GM12878 (cell line): ENCODE results near the gene GARNL3. TPM values are rescaled to one million over a fixed set of nuclear protein-coding genes. Genes with fewer than 3 reads are reported as not detected.

Source experiments
- ATAC-seq: fragments of 200-7000 bp; cut with Tn5 transposase; 3 replicates; pipeline ENCODE4 v1.9.1; 2020; ENCODE audit warnings: mild to moderate bottlenecking, moderate library complexity
- BruUV-seq: library from RNA; stranded (reverse); fragments of 400-500 nt; replicated peaks from 2 replicates; lab custom pipeline; 2021; lab: Mats Ljungman, UMichigan
- CTCF ChIA-PET: fragments of 300-600 bp; sonication (Branson Sonifier 250); formaldehyde crosslinking; extraction: SDS; loops from one replicate; lab custom pipeline; 2021; ENCODE audit warnings: inconsistent platforms; lab: Yijun Ruan, JAX
- POLR2A ChIA-PET: fragments of 350-600 bp; formaldehyde crosslinking; extraction: SDS; loops from one replicate; lab custom pipeline; 2021; ENCODE audit warnings: inconsistent platforms; lab: Charles Lee
- RAD21 ChIA-PET: fragments of 300-600 bp; sonication (Branson Sonifier 250); formaldehyde crosslinking; loops from one replicate; lab custom pipeline; 2023; ENCODE audit warnings: antibody characterized with exemption; ENCODE audit not compliant: unreplicated experiment; lab: Charles Lee
- SMC1A ChIA-PET: fragments of 300-600 bp; sonication (Branson Sonifier 250); formaldehyde crosslinking; loops from one replicate; lab custom pipeline; 2023; ENCODE audit not compliant: unreplicated experiment, uncharacterized antibody; lab: Charles Lee
- DNase-seq: peaks from one replicate; pipeline ENCODE4 v3.0.0-alpha.2; 2011; ENCODE audit warnings: low read depth, low spot score
- FAIRE-seq: peaks from 3 replicates; lab custom pipeline; 2011; peaks lifted over from hg19 to GRCh38; lab: Jason Lieb, UNC
- H2AFZ ChIP-seq: 2 replicates; pipeline ENCODE4 v1.6.0; 2011; ENCODE audit warnings: low read depth, low read length, control low read depth; ENCODE audit not compliant: control insufficient read depth
- H3K27ac ChIP-seq: 2 replicates; pipeline ENCODE4 v1.5.1; 2011; ENCODE audit warnings: control low read depth; ENCODE audit not compliant: control insufficient read depth, insufficient read depth
- H3K27me3 ChIP-seq, 2 experiments: replicated peaks in 1 of 2; 2 replicates each; pipeline versions ENCODE4 v1.6.0 to v1.6.1; 2011; ENCODE audit warnings: low read length in 1 of 2; ENCODE audit not compliant: control insufficient read depth in 2 of 2, insufficient read depth in 2 of 2
- H3K36me3 ChIP-seq, 2 experiments: 2 replicates each; pipeline ENCODE4 v1.5.1; 2011; ENCODE audit warnings: low read length in 1 of 2; ENCODE audit not compliant: control insufficient read depth in 2 of 2, insufficient read depth in 2 of 2
- H3K4me1 ChIP-seq: 2 replicates; pipeline ENCODE4 v1.6.1; 2011; ENCODE audit warnings: mild to moderate bottlenecking, low read length, moderate library complexity, mixed read lengths; ENCODE audit not compliant: control insufficient read depth, insufficient read depth
- H3K4me2 ChIP-seq: 2 replicates; pipeline ENCODE4 v1.6.0; 2011; ENCODE audit warnings: control low read depth; ENCODE audit not compliant: control insufficient read depth, insufficient read depth
- H3K4me3 ChIP-seq: fragments of 200-600 bp; sonication (generic); 2 replicates; pipeline ENCODE4 v1.5.1; 2016
- H3K79me2 ChIP-seq: 2 replicates; pipeline ENCODE4 v1.6.0; 2011; ENCODE audit warnings: low read length; ENCODE audit not compliant: control insufficient read depth, insufficient read depth
- H3K9ac ChIP-seq: 2 replicates; pipeline ENCODE4 v1.8.0; 2011; ENCODE audit warnings: low read length, control low read depth, mixed read lengths; ENCODE audit not compliant: control insufficient read depth, insufficient read depth
- H3K9me3 ChIP-seq: replicated peaks from 3 replicates; pipeline ENCODE4 v1.5.1; 2011; ENCODE audit warnings: mild to moderate bottlenecking, low read length; ENCODE audit not compliant: control insufficient read depth, insufficient read depth
- H4K20me1 ChIP-seq: 2 replicates; pipeline ENCODE4 v1.6.0; 2011; ENCODE audit not compliant: control insufficient read depth, insufficient read depth
- FOXK2 ChIP-seq: fragments of 450-650 bp; IDR thresholded peaks from 2 replicates; pipeline ENCODE4 v1.6.1; 2017; ENCODE audit warnings: mild to moderate bottlenecking, moderate library complexity
- FOXM1 ChIP-seq: IDR thresholded peaks from 2 replicates; pipeline ENCODE4 v1.6.1; 2012; ENCODE audit warnings: low read depth, mild to moderate bottlenecking, inconsistent platforms, low read length, moderate library complexity
- HDGF ChIP-seq: fragments of 450-650 bp; IDR thresholded peaks from 2 replicates; pipeline ENCODE4 v1.6.1; 2016; ENCODE audit warnings: antibody characterized with exemption
- IKZF1 ChIP-seq: fragments of 450-650 bp; conservative IDR thresholded peaks from 2 replicates; pipeline ENCODE4 v1.6.1; 2017; ENCODE audit warnings: antibody characterized with exemption, mild to moderate bottlenecking
- IKZF2 ChIP-seq, 2 experiments: fragments of 450-650 bp; IDR thresholded peaks; 2 replicates each; pipeline ENCODE4 v1.6.1; 2017; ENCODE audit warnings: mild to moderate bottlenecking in 2 of 2, moderate library complexity in 2 of 2
- NBN ChIP-seq: fragments of 450-650 bp; IDR thresholded peaks from 2 replicates; pipeline ENCODE4 v1.6.1; 2016
- POLR2AphosphoS5 ChIP-seq: IDR thresholded peaks from 2 replicates; pipeline ENCODE4 v1.6.1; 2011; ENCODE audit warnings: mild to moderate bottlenecking, low read length, inconsistent platforms
- RB1 ChIP-seq: fragments of 450-650 bp; formaldehyde crosslinking; IDR thresholded peaks from 2 replicates; pipeline ENCODE4 v1.6.1; 2017; ENCODE audit warnings: mild to moderate bottlenecking, borderline replicate concordance
- SIN3A ChIP-seq: IDR thresholded peaks from 2 replicates; pipeline ENCODE4 v1.6.1; 2012; ENCODE audit warnings: low read depth, low read length, improper control_type of control experiment
- SMAD5 ChIP-seq: IDR thresholded peaks from 2 replicates; pipeline ENCODE4 v1.6.1; 2016; ENCODE audit warnings: antibody characterized with exemption, low read depth
- WRNIP1 ChIP-seq: IDR thresholded peaks from 2 replicates; pipeline ENCODE4 v1.6.1; 2011; ENCODE audit warnings: low read depth, low read length, improper control_type of control experiment, borderline replicate concordance
- WGBS: methylation state at CpG from one replicate; pipeline ENCODE4 v1.1.6; 2016; ENCODE audit warnings: low lambda C conversion rate; ENCODE audit not compliant: insufficient replicate concordance, insufficient coverage; ENCODE audit errors: missing lambda C conversion rate; 5-methylcytosine and 5-hydroxymethylcytosine counted together
- in situ Hi-C: fragments of 300-500 bp; cut with MboI; formaldehyde crosslinking; loops from 9 replicates; pipeline ENCODE4 v1.14.3; 2018; ENCODE audit warnings: mixed read lengths
- intact Hi-C: fragments of 100-400 bp; cut with micrococcal nuclease; formaldehyde crosslinking; loops from one replicate; pipeline ENCODE4 v1.14.2; 2022; ENCODE audit not compliant: unreplicated experiment
- polyA plus RNA-seq, 11 experiments: library from polyadenylated mRNA; depleted of rRNA in 4 of 11; unstranded in 6 of 11; stranded (reverse) in 5 of 11; fragments of >200 nt; fragmentation: Nextera tagmentation in 4 of 11; fragmentation: Illumina TruSeq in 1 of 11; extraction: Ambion mirVana in 4 of 11; extraction: Trizol in 1 of 11; gene quantifications; 1 replicate in 1 of 11; 2 replicates in 10 of 11; pipeline versions ENCODE4 v1.2.1 to v1.2.3, GENCODE V29; 2011 to 2016; ENCODE audit warnings: inconsistent platforms in 2 of 11, missing spikeins in 2 of 11, low read depth in 1 of 11
- total RNA-seq, 4 experiments: library from RNA; depleted of rRNA in 3 of 4; stranded (reverse); fragments of >200 nt in 3 of 4; fragmentation: Illumina TruSeq in 1 of 4; extraction: Trizol in 1 of 4; gene quantifications; 2 replicates each; pipeline versions ENCODE4 v1.2.1 to v1.2.3, GENCODE V29; 2013 to 2021

The GARNL3 gene
- total and polyA plus RNA-seq, 10 of the 15 experiments (the other 5 are each of a cell fraction or from before 2014, with no cell fraction given) = 0.89 to 13.2 (median 6.3) TPM

DNA sequence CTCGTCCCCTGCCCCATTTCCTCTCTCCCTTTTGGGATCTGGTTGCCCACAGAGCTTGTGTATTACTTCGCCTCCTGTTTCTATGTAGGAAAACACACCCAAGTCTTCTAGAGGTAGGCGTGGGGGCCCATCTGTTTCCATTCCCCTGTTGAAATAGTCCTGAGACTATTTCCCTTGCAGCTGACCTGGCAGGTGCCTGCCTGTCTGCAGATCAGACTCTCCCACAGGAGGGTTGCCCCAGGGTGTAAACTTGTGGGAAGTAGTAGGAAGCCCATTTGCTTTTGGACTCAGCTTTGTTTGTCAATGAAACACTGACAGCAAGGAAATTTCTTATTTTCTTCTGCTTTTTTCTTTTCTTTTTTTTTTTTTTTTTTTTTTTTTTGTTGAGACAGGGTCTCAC is 16.3 kb upstream of the GARNL3 start:
- no peak overlapping the region for H3K9ac ChIP-seq
- ChIA-PET SMC1A (interaction anchor here (0.6 to 1.4 kb wide), 6 partner anchors 12 to 510 kb away, joined by 3 to 5 read pairs (median 3); no protein-coding TSS in a partner anchor), CTCF (interaction anchor here (0.7 to 2.4 kb wide), 3 partner anchors 34 to 428 kb away, joined by 3 to 6 read pairs (median 4); no protein-coding TSS in a partner anchor), RAD21 (no interaction called here), POLR2A (interaction anchor here (0.6 kb wide), 2 partner anchors 88 to 253 kb away, joined by 3 to 8 read pairs; no protein-coding TSS in a partner anchor)
- TF ChIP-seq RB1 = no peak
- no peak for TF ChIP-seq FOXM1
- no peak for TF ChIP-seq IKZF2 (IDR thresholded peaks at IDR 0.05)
- no peak for TF ChIP-seq SMAD5
- TF ChIP-seq POLR2AphosphoS5 = no peak
- TF ChIP-seq SIN3A = no peak
- TF ChIP-seq NBN = no peak
- no peak for TF ChIP-seq FOXK2
- no peak for TF ChIP-seq IKZF1
- TF ChIP-seq WRNIP1 = no peak
- TF ChIP-seq HDGF = no peak
- in situ Hi-C loops (no loop called here), intact Hi-C loops (no loop called here)
- H3K36me3 ChIP-seq = no peaks in the 10 kb centered on the region
- no TSS peak for BruUV-seq
- no peak for DNase-seq
- ATAC-seq = no peak
- H3K4me1 ChIP-seq = peaks cover 7% of the 10 kb centered on the region
- no peak overlapping the region for H3K27ac ChIP-seq
- H3K4me3 ChIP-seq = no peak overlapping the region
- H3K9me3 ChIP-seq = no peaks in the 10 kb centered on the region
- no peaks in the 10 kb centered on the region for H3K27me3 ChIP-seq
- H2AFZ ChIP-seq = no peak overlapping the region
- FAIRE-seq = no peak
- H3K79me2 ChIP-seq = no peaks in the 10 kb centered on the region; the same call in 1 of the 2 replicates
- no peak overlapping the region for H3K4me2 ChIP-seq
- no peaks in the 10 kb centered on the region for H4K20me1 ChIP-seq
- 77% methylated on average over 3 of the region's 3 CpGs for WGBS
